Transverse colon (tissue), 3 donors: ENCODE measurements around the gene SLC22A23.

ENCODE experiments used
- CTCF ChIP-seq, 5 experiments: fragments of 200-600 bp in 3 of 5; fragments of 450-650 bp in 2 of 5; sonication (generic) in 3 of 5; IDR thresholded peaks; 1 replicate in 2 of 5; 2 replicates in 3 of 5; pipeline ENCODE4 v1.5.1; 2016 to 2017; ENCODE audit warnings: antibody characterized with exemption in 5 of 5, inconsistent platforms in 3 of 5, mild to moderate bottlenecking in 2 of 5, moderate library complexity in 1 of 5
- EP300 ChIP-seq: sonication (generic); formaldehyde crosslinking; IDR thresholded peaks from one replicate; pipeline ENCODE4 v1.6.1; 2017; ENCODE audit warnings: antibody characterized with exemption, low read depth

- TF ChIP-seq CTCF (IDR thresholded peaks at IDR 0.05) (no peak), EP300 (peak; percentile 29)
These were observed 57.8 kb downstream of the SLC22A23 start for GRCh38 chr6:3398755-3399696.
